Measurements from ENCODE around the gene USP47. TPM values are rescaled to one million over a fixed set of nuclear protein-coding genes. Genes with fewer than 3 reads are reported as not detected.
A peak's percentile ranks its signal among the peaks of the same experiment; 100 is the strongest.

The USP47 gene, protein sequence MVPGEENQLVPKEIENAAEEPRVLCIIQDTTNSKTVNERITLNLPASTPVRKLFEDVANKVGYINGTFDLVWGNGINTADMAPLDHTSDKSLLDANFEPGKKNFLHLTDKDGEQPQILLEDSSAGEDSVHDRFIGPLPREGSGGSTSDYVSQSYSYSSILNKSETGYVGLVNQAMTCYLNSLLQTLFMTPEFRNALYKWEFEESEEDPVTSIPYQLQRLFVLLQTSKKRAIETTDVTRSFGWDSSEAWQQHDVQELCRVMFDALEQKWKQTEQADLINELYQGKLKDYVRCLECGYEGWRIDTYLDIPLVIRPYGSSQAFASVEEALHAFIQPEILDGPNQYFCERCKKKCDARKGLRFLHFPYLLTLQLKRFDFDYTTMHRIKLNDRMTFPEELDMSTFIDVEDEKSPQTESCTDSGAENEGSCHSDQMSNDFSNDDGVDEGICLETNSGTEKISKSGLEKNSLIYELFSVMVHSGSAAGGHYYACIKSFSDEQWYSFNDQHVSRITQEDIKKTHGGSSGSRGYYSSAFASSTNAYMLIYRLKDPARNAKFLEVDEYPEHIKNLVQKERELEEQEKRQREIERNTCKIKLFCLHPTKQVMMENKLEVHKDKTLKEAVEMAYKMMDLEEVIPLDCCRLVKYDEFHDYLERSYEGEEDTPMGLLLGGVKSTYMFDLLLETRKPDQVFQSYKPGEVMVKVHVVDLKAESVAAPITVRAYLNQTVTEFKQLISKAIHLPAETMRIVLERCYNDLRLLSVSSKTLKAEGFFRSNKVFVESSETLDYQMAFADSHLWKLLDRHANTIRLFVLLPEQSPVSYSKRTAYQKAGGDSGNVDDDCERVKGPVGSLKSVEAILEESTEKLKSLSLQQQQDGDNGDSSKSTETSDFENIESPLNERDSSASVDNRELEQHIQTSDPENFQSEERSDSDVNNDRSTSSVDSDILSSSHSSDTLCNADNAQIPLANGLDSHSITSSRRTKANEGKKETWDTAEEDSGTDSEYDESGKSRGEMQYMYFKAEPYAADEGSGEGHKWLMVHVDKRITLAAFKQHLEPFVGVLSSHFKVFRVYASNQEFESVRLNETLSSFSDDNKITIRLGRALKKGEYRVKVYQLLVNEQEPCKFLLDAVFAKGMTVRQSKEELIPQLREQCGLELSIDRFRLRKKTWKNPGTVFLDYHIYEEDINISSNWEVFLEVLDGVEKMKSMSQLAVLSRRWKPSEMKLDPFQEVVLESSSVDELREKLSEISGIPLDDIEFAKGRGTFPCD (N-terminal part only)
- total RNA-seq (2014; rRNA removed) (33.5 and 45.2 TPM in 2 replicates), Bru-seq, nascent RNA (percentile 88 among the genes with signal in this experiment), BruChase-seq, experiment 1, labeled RNA remaining after a 6-hour chase (percentile 83 among the genes with signal in this experiment), BruChase-seq, experiment 2, labeled RNA remaining after a 2-hour chase (percentile 88 among the genes with signal in this experiment)
- long read RNA-seq, full-length matches to known transcripts, result 127 of 225 reads
- long read RNA-seq, partial matches to known transcripts, result 48 of 225 reads
- long read RNA-seq, other reads (novel, unspliced or antisense), result 50 of 225 reads

DNA sequence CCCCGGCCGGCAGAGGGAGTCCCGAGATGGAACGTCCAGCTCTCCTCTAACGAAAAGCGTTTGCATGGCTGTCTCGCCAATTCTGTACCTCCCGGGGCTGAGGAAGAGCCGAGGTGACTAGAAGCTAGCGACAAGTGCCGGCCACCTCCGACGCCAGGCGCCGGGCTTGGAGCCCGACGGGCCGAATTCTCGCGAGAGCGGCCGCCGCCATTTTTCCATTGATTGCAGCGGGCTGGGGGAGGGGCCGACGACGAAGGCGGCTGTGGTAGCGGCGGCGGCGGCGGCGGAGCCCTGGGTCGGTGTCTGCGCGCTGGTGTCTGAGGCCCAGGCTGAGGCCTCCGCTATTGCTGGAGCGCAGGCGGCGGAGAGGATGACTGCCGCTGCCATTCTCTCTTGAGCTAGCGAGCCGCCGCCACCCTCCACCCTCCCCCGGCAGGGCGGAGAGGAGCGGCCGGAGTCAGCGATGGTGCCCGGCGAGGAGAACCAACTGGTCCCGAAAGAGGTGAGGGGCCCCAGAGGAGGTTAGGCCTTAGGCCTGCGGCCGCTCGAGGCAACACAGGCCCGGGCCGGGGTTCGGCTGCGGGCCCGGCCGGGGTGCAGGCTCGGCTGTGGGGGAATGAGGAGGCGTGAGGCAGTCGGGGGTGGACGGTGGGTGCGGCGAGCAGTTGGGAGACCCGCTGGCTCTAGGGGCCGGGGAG is at the start of gene USP47:
TSS of gene USP47 (plus strand) at position 250 of the 698 bp plus-strand sequence. CDS start at position 464, 214 bp downstream.
- CTCF ChIA-PET, result no interaction called here
- H4K20me1 ChIP-seq (ENCODE audit: low read length), result peaks cover 41% of the 10 kb centered on the region
- peak within 1 kb of the TSS; percentile 98 for H3K9ac ChIP-seq (ENCODE audit: low read length)
- H3K4me1 ChIP-seq (ENCODE audit: insufficient read depth, low read length), result peaks cover 33% of the 10 kb centered on the region
- H3K9me2 ChIP-seq (replicated peaks; ENCODE audit: low read length), result no peaks in the 10 kb centered on the region
- H3F3A ChIP-seq (ENCODE audit: low read length, unreplicated experiment), result no peaks in the 10 kb centered on the region
- peak within 1 kb of the TSS; percentile 95 for H2AFZ ChIP-seq (ENCODE audit: low read length)
- no peaks in the 10 kb centered on the region for H3K9me3 ChIP-seq (ENCODE audit: low read length)
- H3K27ac ChIP-seq (ENCODE audit: low read length), result peak within 1 kb of the TSS; percentile 72
- DNase-seq (peak; percentile 79), ATAC-seq (peak; percentile 68)
- H3K4me3 ChIP-seq (ENCODE audit: low read length), result peak within 1 kb of the TSS; percentile 95
- no TSS peak for BruUV-seq (replicated peaks)
- peaks cover 51% of the 10 kb centered on the region for H3K79me2 ChIP-seq (ENCODE audit: low read length)
- H3K36me3 ChIP-seq (ENCODE audit: low read depth, low read length), result no peaks in the 10 kb centered on the region
- POLR2A ChIA-PET (ENCODE audit: unreplicated experiment), result interaction anchor here (0.6 to 1.1 kb wide), 2 partner anchors 28 to 63 kb away, joined by 3 read pairs; no protein-coding TSS in a partner anchor
- intact Hi-C loops (cut with micrococcal nuclease), result loop anchor here (1.0 to 5.0 kb wide), 2 partner anchors 40 to 202 kb away; no protein-coding TSS in a partner anchor
- no peak for TF ChIP-seq EZH2phosphoT487 (IDR thresholded peaks at IDR 0.05; ENCODE audit: borderline replicate concordance, low read length)
- TF ChIP-seq, protein P1, sequence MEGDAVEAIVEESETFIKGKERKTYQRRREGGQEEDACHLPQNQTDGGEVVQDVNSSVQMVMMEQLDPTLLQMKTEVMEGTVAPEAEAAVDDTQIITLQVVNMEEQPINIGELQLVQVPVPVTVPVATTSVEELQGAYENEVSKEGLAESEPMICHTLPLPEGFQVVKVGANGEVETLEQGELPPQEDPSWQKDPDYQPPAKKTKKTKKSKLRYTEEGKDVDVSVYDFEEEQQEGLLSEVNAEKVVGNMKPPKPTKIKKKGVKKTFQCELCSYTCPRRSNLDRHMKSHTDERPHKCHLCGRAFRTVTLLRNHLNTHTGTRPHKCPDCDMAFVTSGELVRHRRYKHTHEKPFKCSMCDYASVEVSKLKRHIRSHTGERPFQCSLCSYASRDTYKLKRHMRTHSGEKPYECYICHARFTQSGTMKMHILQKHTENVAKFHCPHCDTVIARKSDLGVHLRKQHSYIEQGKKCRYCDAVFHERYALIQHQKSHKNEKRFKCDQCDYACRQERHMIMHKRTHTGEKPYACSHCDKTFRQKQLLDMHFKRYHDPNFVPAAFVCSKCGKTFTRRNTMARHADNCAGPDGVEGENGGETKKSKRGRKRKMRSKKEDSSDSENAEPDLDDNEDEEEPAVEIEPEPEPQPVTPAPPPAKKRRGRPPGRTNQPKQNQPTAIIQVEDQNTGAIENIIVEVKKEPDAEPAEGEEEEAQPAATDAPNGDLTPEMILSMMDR (conservative IDR thresholded peaks at IDR 0.05; ENCODE audit: low read depth, low read length), result peak; percentile 54
- H3K27me3 ChIP-seq (ENCODE audit: low read length), result no peaks in the 10 kb centered on the region
- peak within 1 kb of the TSS; percentile 92 for H3K4me2 ChIP-seq (ENCODE audit: low read length)

DNA sequence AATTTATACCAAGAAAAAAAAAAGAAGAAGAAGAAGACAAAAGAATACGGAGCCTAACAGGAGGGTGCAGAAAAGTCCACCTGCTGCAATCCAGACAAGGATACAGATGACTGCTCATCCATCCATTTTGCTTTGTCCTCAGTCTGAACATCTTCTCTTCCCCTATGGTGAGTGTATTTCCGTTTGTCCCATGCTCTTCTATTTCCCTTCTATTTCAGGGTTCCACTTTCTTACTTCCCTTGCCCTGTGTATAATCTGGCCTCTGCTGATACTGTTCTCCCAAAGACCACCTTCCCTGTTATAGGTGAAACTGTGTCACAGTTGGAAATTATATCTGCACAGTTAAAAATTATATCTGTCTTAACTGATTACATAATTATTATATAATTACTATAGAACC is 48.7 kb upstream of the USP47 start:
- Histone ChIP-seq H3K9me2 (replicated peaks; ENCODE audit: low read length) (no peaks in the 10 kb centered on the region), H3K4me2 (ENCODE audit: low read length) (no peak overlapping the region), H3K4me1 (ENCODE audit: insufficient read depth, low read length) (no peaks in the 10 kb centered on the region), H3K27me3 (ENCODE audit: low read length) (no peaks in the 10 kb centered on the region), H3K9me3 (ENCODE audit: low read length) (no peaks in the 10 kb centered on the region), H2AFZ (ENCODE audit: low read length) (no peak overlapping the region), H3K9ac (ENCODE audit: low read length) (no peak overlapping the region), H4K20me1 (ENCODE audit: low read length) (no peaks in the 10 kb centered on the region), H3F3A (ENCODE audit: low read length, unreplicated experiment) (no peaks in the 10 kb centered on the region), H3K79me2 (ENCODE audit: low read length) (no peaks in the 10 kb centered on the region), H3K36me3 (ENCODE audit: low read depth, low read length) (no peaks in the 10 kb centered on the region), H3K4me3 (ENCODE audit: low read length) (no peak overlapping the region), H3K27ac (ENCODE audit: low read length) (no peak overlapping the region)
- POLR2A ChIA-PET (ENCODE audit: unreplicated experiment), result no interaction called here
- CTCF ChIA-PET, result no interaction called here
- TF ChIP-seq EZH2 (IDR thresholded peaks at IDR 0.05; ENCODE audit: low read length, unreplicated experiment), result no peak
- TF ChIP-seq EZH2phosphoT487 (IDR thresholded peaks at IDR 0.05; ENCODE audit: borderline replicate concordance, low read length), result no peak
- TF ChIP-seq, protein P1 (conservative IDR thresholded peaks at IDR 0.05; ENCODE audit: low read depth, low read length), result no peak
- no TSS peak for BruUV-seq (replicated peaks)
- DNase-seq (no peak), ATAC-seq (no peak)
- intact Hi-C loops (cut with micrococcal nuclease), result loop anchor here (10.0 kb wide), 1 partner anchor 132 kb away; no protein-coding TSS in a partner anchor

All from PC-3 (cell line).